ENCODE data around the gene CPT1B. TPM values are rescaled to one million over a fixed set of nuclear protein-coding genes. Genes with fewer than 3 reads are reported as not detected.

Gene CPT1B
- total RNA-seq, 1 experiment from 2014 or later = 19.2 TPM

- POLR2A ChIA-PET (ENCODE audit: low non-redundant PET) = interaction anchor here (0.5 kb wide), 1 partner anchor 263 kb away, joined by 3 read pairs; no protein-coding TSS in a partner anchor
- CTCF ChIA-PET = no interaction called here
- Histone ChIP-seq H3K36me3 (ENCODE audit: insufficient read depth, low read length, poor library complexity, severe bottlenecking) (peaks cover 10% of the 10 kb centered on the region), H3K27ac (ENCODE audit: low read depth, low read length, poor library complexity, severe bottlenecking) (no peak overlapping the region), H3K4me1 (ENCODE audit: insufficient read depth, low read length, poor library complexity, severe bottlenecking) (no peaks in the 10 kb centered on the region), H3K27me3 (replicated peaks; ENCODE audit: insufficient read depth, low read depth, low read length, poor library complexity) (no peaks in the 10 kb centered on the region), H3K9me3 (ENCODE audit: low read depth, low read length, poor library complexity, severe bottlenecking) (no peaks in the 10 kb centered on the region), H3K4me3 (ENCODE audit: low read depth, low read length, poor library complexity, severe bottlenecking) (no peak overlapping the region)
- TF ChIP-seq EZH2 (IDR thresholded peaks at IDR 0.05; ENCODE audit: borderline replicate concordance, low read depth, low read length, poor library complexity, severe bottlenecking) (no peak), CTCF (conservative IDR thresholded peaks at IDR 0.05; ENCODE audit: low read depth, low read length) (no peak)
- BruUV-seq (replicated peaks) = no TSS peak
- intact Hi-C loops (cut with micrococcal nuclease; ENCODE audit: unreplicated experiment) = no loop called here
- no peak for DNase-seq (ENCODE audit: low spot score)
Measured at GRCh38 chr22:50575426-50575941, 2.7 kb downstream of the CPT1B start.

GRCh38 chr22:50574383-50574755 is 3.9 kb downstream of the CPT1B start:
- TF ChIP-seq CTCF (conservative IDR thresholded peaks at IDR 0.05; ENCODE audit: low read depth, low read length) (no peak), EZH2 (IDR thresholded peaks at IDR 0.05; ENCODE audit: borderline replicate concordance, low read depth, low read length, poor library complexity, severe bottlenecking) (no peak)

GRCh38 chr22:50573491-50574382 is 4.5 kb downstream of the CPT1B start:
- H3K27me3 ChIP-seq (replicated peaks; ENCODE audit: insufficient read depth, low read depth, low read length, poor library complexity) = no peaks in the 10 kb centered on the region
- no peaks in the 10 kb centered on the region for H3K4me1 ChIP-seq (ENCODE audit: insufficient read depth, low read length, poor library complexity, severe bottlenecking)
- DNase-seq (ENCODE audit: low spot score) = no peak
- intact Hi-C loops (cut with micrococcal nuclease; ENCODE audit: unreplicated experiment) = no loop called here
- H3K9me3 ChIP-seq (ENCODE audit: low read depth, low read length, poor library complexity, severe bottlenecking) = no peaks in the 10 kb centered on the region
- H3K36me3 ChIP-seq (ENCODE audit: insufficient read depth, low read length, poor library complexity, severe bottlenecking) = peaks cover 12% of the 10 kb centered on the region
- TF ChIP-seq CTCF (conservative IDR thresholded peaks at IDR 0.05; ENCODE audit: low read depth, low read length) = no peak
- TF ChIP-seq EZH2 (IDR thresholded peaks at IDR 0.05; ENCODE audit: borderline replicate concordance, low read depth, low read length, poor library complexity, severe bottlenecking) = no peak
- no TSS peak for BruUV-seq (replicated peaks)
- H3K27ac ChIP-seq (ENCODE audit: low read depth, low read length, poor library complexity, severe bottlenecking) = no peak overlapping the region
- POLR2A ChIA-PET (ENCODE audit: low non-redundant PET) = interaction anchor here (0.6 kb wide), 1 partner anchor 274 kb away, joined by 8 read pairs; no protein-coding TSS in a partner anchor
- no peak overlapping the region for H3K4me3 ChIP-seq (ENCODE audit: low read depth, low read length, poor library complexity, severe bottlenecking)
- CTCF ChIA-PET = no interaction called here

More at GRCh38 chr22:50574383-50574755, 3.9 kb downstream of the CPT1B start:
- POLR2A ChIA-PET (ENCODE audit: low non-redundant PET) = interaction anchor here (0.6 kb wide), 1 partner anchor 275 kb away, joined by 8 read pairs; no protein-coding TSS in a partner anchor
- peaks cover 12% of the 10 kb centered on the region for H3K36me3 ChIP-seq (ENCODE audit: insufficient read depth, low read length, poor library complexity, severe bottlenecking)
- no peaks in the 10 kb centered on the region for H3K9me3 ChIP-seq (ENCODE audit: low read depth, low read length, poor library complexity, severe bottlenecking)
- H3K27ac ChIP-seq (ENCODE audit: low read depth, low read length, poor library complexity, severe bottlenecking) = no peak overlapping the region
- DNase-seq (ENCODE audit: low spot score) = no peak
- H3K4me1 ChIP-seq (ENCODE audit: insufficient read depth, low read length, poor library complexity, severe bottlenecking) = no peaks in the 10 kb centered on the region
- H3K4me3 ChIP-seq (ENCODE audit: low read depth, low read length, poor library complexity, severe bottlenecking) = no peak overlapping the region
- no TSS peak for BruUV-seq (replicated peaks)
- no peaks in the 10 kb centered on the region for H3K27me3 ChIP-seq (replicated peaks; ENCODE audit: insufficient read depth, low read depth, low read length, poor library complexity)
- intact Hi-C loops (cut with micrococcal nuclease; ENCODE audit: unreplicated experiment) = no loop called here
- CTCF ChIA-PET = no interaction called here
